ENCODE results near the gene NEDD8. TPM values are rescaled to one million over a fixed set of nuclear protein-coding genes. Genes with fewer than 3 reads are reported as not detected.
A peak's percentile ranks its signal among the peaks of the same experiment; 100 is the strongest.

The NEDD8 gene
- total RNA-seq, 4 donors from 2014 or later: 44.1 to 77.6 (median 67.9) TPM

GRCh38 chr14:24236689-24237462 is 4.7 kb upstream of the NEDD8 start:
- H3K9me3 ChIP-seq: no peaks in the 10 kb centered on the region
- no peaks in the 10 kb centered on the region for H3K27me3 ChIP-seq
- H3K4me1 ChIP-seq: peaks cover 0 to 48% (median 11%) of the 10 kb centered on the region in 4 donors
- peaks cover 0 to 61% (median 0%) of the 10 kb centered on the region in 3 donors for H3K36me3 ChIP-seq
- TF ChIP-seq POLR2A (IDR thresholded peaks at IDR 0.05) (no peak), CTCF (IDR thresholded peaks at IDR 0.05) (no peak)
- no peak overlapping the region for H3K4me3 ChIP-seq
- no peak for DNase-seq
- no peak overlapping the region for H3K27ac ChIP-seq

GRCh38 chr14:24235804-24236688 is 3.9 kb upstream of the NEDD8 start:
- Histone ChIP-seq H3K27me3 (no peaks in the 10 kb centered on the region), H3K27ac (no peak overlapping the region), H3K4me3 (no peak overlapping the region), H3K9me3 (no peaks in the 10 kb centered on the region), H3K36me3 (peaks cover 0 to 59% (median 0%) of the 10 kb centered on the region in 3 donors), H3K4me1 (peaks cover 0 to 46% (median 8%) of the 10 kb centered on the region in 4 donors)
- no peak for DNase-seq
- no peak for TF ChIP-seq CTCF (IDR thresholded peaks at IDR 0.05)

- Histone ChIP-seq H3K4me1 (peaks cover 0 to 34% (median 4%) of the 10 kb centered on the region in 4 donors), H3K36me3 (peaks cover 0 to 42% (median 0%) of the 10 kb centered on the region in 3 donors), H3K27me3 (no peaks in the 10 kb centered on the region), H3K9me3 (no peaks in the 10 kb centered on the region), H3K27ac (no peak overlapping the region), H3K4me3 (no peak overlapping the region)
- no peak for DNase-seq
- TF ChIP-seq CTCF (IDR thresholded peaks at IDR 0.05) (no peak), POLR2A (IDR thresholded peaks at IDR 0.05) (no peak)
Measured at GRCh38 chr14:24234095-24235005, 2.2 kb upstream of the NEDD8 start.

GRCh38 chr14:24233538-24233866 is 1.3 kb upstream of the NEDD8 start:
- DNase-seq: no peak
- Histone ChIP-seq H3K4me3 (peak overlapping the region in 3 of 4 donors; percentile 73 to 95 (median 82)), H3K4me1 (peaks cover 0 to 26% (median 4%) of the 10 kb centered on the region in 4 donors), H3K27me3 (no peaks in the 10 kb centered on the region), H3K36me3 (peaks cover 0 to 33% (median 0%) of the 10 kb centered on the region in 3 donors), H3K27ac (peak overlapping the region in 3 of 4 donors; percentile 81 to 94 (median 93)), H3K9me3 (no peaks in the 10 kb centered on the region)
- TF ChIP-seq CTCF (IDR thresholded peaks at IDR 0.05): no peak
- no peak for TF ChIP-seq POLR2A (IDR thresholded peaks at IDR 0.05)
